Body of pancreas (tissue), 4 donors: Measurements from ENCODE around the gene HAAO.

Experiments
- POLR2A ChIP-seq, 3 donors: fragments of 450-650 bp; IDR thresholded peaks; one replicate each; pipeline ENCODE4 v1.6.1; 2016; ENCODE audit warnings: antibody characterized with exemption in 3 of 3, mild to moderate bottlenecking in 2 of 3
- TF ChIP-seq, protein P1 (sequence below), 7 experiments: fragments of 450-650 bp in 4 of 7; fragments of 200-600 bp in 3 of 7; sonication (generic) in 3 of 7; IDR thresholded peaks; one replicate each; pipeline ENCODE4 v1.5.1; 2016 to 2019; ENCODE audit warnings: antibody characterized with exemption in 7 of 7

DNA sequence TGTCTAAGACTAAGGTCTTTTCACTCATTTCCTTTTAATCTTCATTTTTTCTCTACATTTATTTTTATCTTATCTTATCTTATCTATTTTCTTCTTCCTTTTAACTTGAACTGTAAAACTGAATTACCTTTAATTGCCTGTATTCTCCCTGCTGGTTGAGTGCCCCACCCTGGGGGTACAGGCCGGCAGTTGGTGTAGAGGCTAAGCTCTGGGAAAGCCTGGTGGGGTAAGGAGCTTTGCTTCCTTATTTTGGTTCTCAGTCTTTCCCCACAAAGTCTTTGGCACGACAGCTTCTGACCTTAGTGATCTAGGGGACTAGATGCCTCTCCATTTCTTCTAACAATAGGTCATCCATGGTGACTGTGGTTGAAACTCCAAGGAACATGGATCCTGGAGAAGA is 26.8 kb upstream of the HAAO start:
- TF ChIP-seq, protein P1, sequence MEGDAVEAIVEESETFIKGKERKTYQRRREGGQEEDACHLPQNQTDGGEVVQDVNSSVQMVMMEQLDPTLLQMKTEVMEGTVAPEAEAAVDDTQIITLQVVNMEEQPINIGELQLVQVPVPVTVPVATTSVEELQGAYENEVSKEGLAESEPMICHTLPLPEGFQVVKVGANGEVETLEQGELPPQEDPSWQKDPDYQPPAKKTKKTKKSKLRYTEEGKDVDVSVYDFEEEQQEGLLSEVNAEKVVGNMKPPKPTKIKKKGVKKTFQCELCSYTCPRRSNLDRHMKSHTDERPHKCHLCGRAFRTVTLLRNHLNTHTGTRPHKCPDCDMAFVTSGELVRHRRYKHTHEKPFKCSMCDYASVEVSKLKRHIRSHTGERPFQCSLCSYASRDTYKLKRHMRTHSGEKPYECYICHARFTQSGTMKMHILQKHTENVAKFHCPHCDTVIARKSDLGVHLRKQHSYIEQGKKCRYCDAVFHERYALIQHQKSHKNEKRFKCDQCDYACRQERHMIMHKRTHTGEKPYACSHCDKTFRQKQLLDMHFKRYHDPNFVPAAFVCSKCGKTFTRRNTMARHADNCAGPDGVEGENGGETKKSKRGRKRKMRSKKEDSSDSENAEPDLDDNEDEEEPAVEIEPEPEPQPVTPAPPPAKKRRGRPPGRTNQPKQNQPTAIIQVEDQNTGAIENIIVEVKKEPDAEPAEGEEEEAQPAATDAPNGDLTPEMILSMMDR (IDR thresholded peaks at IDR 0.05) = no peak
- TF ChIP-seq POLR2A (IDR thresholded peaks at IDR 0.05) = no peak
